HS-27A (cell line): ENCODE data around the gene SLX1A.
"Not testable (repeated sequence)": the region's sequence is repeated elsewhere in the genome, so short reads cannot be mapped to it uniquely, and the experiment has no call there.

Experiments
- DNase-seq: peaks from one replicate; pipeline ENCODE4 v3.0.0-alpha.2; 2012; ENCODE audit warnings: low read depth, missing footprints

The SLX1A gene

DNA sequence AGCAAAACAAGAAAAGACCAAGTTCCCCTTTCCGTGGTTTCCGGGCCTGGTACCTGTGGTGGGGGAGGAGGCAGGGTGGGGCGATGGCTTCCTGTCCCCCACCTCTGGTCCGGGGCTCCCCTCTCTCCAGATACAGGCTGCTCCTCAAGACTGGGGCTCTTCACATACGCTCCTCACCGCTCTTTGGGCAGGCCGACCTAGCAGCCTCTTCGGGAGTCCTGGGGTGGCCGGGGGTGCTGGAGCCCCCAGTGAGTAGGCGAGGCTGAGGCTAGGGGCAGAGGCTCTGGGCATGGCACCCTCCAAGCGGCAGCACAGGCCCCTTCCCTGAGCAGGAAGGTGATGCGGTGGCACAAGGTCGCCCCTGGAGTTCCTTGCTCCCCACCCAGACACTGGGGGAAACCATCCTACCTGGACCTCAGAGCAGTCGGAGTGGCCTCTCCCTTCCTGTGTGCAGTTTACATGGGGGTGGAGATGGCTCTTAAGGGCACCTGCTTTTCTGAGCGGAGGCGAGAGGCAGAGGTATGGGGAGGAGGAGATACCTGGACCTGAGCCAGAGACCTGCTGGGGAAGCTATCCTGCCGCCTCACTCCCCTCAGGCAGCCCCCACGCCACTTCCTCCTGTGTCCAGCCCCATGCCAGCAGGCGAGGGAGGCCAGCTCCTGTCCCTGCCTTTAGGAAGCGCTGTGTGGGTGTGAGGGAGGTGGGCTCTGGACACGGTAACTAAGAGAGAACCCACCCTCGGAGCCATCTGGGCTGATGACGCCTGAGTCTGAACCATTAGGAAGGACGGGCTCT lies 9.4 kb upstream of the SLX1A start:
- no peak for DNase-seq

- no peak for DNase-seq
These were observed 8.6 kb upstream of the SLX1A start for GRCh38 chr16:30184891-30185682.

- no peak for DNase-seq
These were observed 7.8 kb upstream of the SLX1A start for GRCh38 chr16:30185683-30186421.

- no peak for DNase-seq
These were observed 7.3 kb upstream of the SLX1A start for GRCh38 chr16:30186444-30186781.

GRCh38 chr16:30186782-30187555 lies 6.7 kb upstream of the SLX1A start:
- no peak for DNase-seq

DNA sequence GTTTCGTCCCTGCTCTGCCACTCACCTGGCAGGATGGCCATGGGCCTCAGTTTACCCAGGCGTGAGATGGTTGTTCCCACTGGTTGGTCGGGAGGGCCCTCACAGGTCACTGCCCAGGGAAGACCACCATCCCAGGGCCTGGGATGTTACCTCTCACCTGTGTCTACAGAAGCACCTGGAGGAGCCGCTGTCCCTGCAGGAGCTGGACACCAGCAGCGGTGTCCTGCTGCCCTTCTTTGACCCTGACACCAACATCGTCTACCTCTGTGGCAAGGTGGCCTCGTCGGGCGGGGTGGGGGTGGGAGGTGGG lies 6.2 kb upstream of the SLX1A start:
- no peak for DNase-seq

DNA sequence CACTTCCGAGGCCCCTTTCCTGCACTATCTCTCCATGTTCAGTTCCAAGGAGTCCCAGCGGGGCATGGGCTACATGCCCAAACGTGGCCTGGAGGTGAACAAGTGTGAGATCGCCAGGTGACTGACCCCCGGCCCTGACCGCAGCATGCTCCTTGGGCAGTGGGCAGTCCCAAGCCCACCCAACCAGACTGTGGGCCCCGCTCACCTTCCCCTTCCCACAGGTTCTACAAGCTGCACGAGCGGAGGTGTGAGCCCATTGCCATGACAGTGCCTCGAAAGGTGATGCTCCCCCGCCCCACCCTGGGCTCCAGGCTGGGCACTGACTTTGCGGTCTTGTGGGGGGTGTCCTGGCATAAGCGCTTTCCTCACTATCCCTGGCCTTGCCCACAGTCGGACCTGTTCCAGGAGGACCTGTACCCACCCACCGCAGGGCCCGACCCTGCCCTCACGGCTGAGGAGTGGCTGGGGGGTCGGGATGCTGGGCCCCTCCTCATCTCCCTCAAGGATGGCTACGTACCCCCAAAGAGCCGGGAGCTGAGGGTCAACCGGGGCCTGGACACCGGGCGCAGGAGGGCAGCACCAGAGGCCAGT lies 5.6 kb upstream of the SLX1A start:
- DNase-seq: no peak

DNA sequence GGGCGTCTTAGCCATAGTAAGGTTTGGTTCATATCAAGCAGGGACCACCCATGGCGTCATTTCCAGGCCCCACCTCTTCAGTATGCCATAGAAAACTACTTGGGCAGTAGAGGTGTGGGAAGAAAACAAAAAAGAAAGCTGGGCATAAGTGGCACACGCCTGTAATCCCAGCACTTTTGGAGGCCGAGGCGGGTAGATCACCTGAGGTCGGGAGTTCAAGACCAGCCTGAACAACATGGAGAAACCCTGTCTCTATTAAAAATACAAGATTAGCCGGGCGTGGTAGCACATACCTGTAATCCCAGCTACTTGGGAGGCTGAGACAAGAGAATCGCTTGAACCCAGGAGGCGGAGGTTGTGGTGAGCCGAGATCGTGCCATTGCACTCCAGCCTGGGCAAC lies 2.5 kb upstream of the SLX1A start:
- not testable (repeated sequence) for DNase-seq

DNA sequence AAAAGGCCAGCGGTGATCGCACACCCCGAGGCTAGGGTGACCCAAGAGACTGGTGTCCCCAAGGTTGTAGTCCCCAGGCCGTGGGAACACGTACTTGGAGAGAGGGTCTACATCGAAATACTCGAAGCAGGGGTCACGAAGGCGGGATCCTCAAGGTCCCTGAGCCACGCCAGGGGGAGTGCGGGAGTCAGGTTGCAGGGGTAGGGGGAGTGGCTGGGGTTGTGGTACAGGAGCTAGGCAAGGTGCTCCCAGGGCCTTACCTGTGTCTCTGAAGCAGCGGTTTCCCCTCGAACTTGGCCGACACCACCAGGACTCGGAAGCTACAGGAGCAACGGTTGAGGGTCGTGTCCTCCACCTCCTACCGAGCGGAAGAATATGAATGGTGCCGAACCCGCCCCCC lies 577 bp upstream of the SLX1A start:
- DNase-seq: not testable (repeated sequence)

- DNase-seq: not testable (repeated sequence)
These were observed 674 bp downstream of the SLX1A start for GRCh38 chr16:30194172-30194925.

DNA sequence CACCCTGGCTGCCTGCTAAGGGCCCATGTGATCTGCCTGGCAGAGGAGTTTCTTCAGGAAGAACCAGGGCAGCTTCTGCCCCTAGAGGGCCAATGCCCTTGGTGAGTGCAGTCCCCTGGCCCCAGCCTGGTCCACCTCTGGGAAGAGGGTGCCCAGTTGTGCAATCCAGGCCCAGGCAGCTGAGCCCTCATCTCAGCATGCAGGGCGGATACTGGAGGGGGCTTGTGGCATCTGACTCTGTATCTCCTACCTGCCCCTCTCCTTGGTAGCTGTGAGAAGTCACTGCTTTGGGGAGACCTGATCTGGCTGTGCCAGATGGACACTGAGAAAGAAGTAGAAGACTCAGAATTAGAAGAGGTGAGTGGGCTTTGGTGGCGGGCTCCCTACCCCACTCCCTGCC lies 3.3 kb downstream of the SLX1A start:
- not testable (repeated sequence) for DNase-seq

DNA sequence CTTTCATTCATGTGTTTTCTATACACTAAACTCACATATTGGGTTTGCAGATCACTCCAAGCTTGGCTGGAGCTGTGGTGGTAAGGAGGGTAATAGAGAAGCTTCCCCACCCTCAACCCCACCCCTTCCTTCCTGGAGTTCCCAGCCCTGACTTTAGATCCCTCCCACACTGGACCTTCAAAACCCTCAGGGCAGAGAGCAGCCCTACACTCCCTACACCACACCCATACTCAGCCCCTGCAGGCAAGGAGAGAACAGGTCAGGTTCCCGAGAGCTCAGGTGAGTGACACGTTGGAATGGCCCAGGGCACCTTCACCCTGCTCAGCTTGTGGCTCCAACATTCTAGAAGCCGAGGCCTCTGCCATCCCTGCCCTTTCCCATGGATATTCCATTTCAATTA lies 5.4 kb downstream of the SLX1A start, which contains the start of gene SULT1A3:
Gene SULT1A3 (plus strand): TSS at position 207 of the 400 bp plus-strand sequence. CDS start 1,474 bp downstream, outside the sequence.
- DNase-seq: not testable (repeated sequence)

DNA sequence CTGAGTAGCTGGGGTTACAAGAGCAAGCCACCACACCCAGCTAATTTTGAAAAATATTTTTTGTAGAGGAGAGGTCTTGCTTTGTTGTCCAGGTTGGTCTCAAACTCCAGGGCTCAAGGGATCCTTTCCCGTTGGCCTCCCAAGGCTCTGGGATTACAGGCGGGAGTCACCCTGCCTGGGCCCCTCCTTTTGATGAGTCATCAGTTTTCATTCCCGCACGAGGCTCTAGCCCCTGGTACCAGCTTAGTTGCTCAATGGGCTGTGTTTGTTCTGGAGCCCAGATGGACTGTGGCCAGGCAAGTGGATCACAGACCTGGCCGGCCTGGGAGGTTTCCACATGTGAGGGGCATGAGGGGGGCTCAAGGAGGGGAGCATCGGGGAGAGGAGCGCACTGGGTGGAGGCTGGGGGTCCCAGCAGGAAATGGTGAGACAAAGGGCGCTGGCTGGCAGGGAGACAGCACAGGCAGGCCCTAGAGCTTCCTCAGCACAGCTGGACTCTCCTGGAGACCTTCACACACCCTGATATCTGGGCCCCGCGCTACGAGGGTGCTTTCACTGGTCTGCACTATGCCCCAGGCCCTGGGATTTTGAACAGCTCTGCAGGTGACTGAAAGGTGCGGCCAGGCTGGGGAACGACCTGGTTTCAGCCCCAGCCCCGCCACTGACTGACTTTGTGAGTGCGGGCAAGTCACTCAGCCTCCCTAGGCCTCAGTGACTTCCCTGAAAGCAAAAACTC lies 6.1 kb downstream of the SLX1A start:
- not testable (repeated sequence) for DNase-seq

GRCh38 chr16:30205541-30206236 lies 12.0 kb downstream of the SLX1A start:
- DNase-seq: not testable (repeated sequence)

DNA sequence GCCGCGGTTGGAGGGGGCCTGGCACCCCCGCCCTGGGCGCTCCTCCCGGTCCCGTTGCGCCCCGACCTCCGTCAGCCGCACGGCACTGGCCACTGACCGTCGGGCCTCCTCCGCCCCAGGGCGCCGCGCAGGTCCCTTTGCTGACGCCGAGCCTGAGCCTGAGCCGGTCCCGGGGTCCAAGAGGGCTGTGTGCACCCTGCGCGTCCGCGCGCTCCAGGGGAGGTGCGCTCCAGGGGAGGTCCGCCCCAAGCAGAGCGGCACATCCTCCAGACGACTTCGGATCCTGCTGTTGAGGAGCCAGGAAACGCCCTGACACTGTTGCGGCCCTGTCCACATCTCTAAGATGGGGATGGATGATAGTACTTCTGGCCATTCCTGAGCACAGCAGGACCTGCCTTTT lies 12.6 kb downstream of the SLX1A start:
- DNase-seq: not testable (repeated sequence)

DNA sequence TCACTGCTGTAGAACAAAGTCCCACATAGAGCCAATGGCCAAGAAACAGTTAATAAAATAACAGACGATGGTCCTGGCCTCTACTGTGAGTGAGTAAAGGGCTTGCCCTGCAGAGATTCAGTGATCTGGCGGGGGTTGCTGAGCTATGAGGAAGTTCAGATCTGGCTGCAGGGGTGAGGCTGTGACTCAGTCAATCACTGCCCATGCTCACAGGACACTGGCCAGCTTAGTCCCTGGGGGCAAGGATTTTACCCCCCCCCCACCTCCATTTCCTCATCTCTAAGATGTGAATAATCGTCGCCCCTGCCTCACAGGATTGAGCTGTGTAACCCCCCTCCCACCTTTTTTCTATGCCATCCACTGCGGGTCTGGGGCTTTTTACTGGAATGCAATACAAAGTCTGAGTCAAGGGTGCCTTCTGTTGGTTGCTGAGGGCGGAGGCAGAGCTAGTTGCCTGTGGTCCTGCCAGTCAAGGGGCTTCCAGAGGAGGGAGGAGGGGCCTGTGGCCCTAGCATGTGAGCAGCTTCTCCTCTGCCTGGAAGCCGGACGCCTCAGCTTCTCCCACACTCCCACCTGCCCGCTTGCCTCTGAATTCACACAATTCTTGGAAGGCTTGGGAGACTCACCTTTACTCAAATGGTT lies 13.5 kb downstream of the SLX1A start:
- DNase-seq: not testable (repeated sequence)

GRCh38 chr16:30209032-30209431 lies 15.4 kb downstream of the SLX1A start:
- DNase-seq: not testable (repeated sequence)

- DNase-seq: not testable (repeated sequence)
These were observed 17.7 kb downstream of the SLX1A start for GRCh38 chr16:30211414-30211813.

DNA sequence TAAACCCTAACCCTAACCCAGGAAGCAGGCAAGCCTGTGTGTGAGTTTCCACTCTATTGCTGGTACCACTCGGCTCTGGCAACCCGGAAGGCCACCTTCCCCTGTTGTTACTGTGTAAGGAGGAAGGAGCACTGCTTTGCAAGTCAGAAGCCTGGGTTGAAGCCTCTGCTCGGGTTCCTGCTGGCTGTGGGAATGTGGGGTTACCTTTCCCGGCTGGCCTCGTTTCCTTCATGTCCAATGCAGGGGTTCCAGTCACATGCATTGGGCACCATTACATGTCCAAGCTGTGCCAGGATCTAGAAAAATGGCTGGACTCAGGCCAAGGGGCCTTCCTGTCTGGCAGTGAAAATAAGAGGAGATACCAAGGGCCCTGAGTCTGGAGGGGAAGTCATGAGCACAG lies 23.4 kb downstream of the SLX1A start:
- not testable (repeated sequence) for DNase-seq
